Measurements from ENCODE around the gene ARPC1B.
"Not testable (repeated sequence)": the region's sequence is repeated elsewhere in the genome, so short reads cannot be mapped to it uniquely, and the experiment has no call there.

The ARPC1B gene

GRCh38 chr7:99424932-99425730, 50.6 kb downstream of the ARPC1B start:
- Histone ChIP-seq H3K36me3 (peaks cover 57% of the 10 kb centered on the region), H3K9me3 (ENCODE audit: severe bottlenecking) (no peaks in the 10 kb centered on the region), H3K4me3 (ENCODE audit: low read depth, low read length) (no peak overlapping the region), H3K27me3 (ENCODE audit: insufficient read depth, low read depth, severe bottlenecking) (no peaks in the 10 kb centered on the region), H3K27ac (no peak overlapping the region)
- TF ChIP-seq CTCF (IDR thresholded peaks at IDR 0.05; ENCODE audit: low read depth, low read length) = no peak
- no peak for DNase-seq

- no peak for TF ChIP-seq CTCF (IDR thresholded peaks at IDR 0.05; ENCODE audit: low read depth, low read length)
- Histone ChIP-seq H3K4me3 (ENCODE audit: low read depth, low read length) (no peak overlapping the region), H3K36me3 (peaks cover 62% of the 10 kb centered on the region), H3K9me3 (ENCODE audit: severe bottlenecking) (no peaks in the 10 kb centered on the region), H3K27me3 (ENCODE audit: insufficient read depth, low read depth, severe bottlenecking) (no peaks in the 10 kb centered on the region), H3K27ac (no peak overlapping the region)
- DNase-seq = no peak
Measured at GRCh38 chr7:99428972-99429566, 54.5 kb downstream of the ARPC1B start.

GRCh38 chr7:99429756-99430155, 55.2 kb downstream of the ARPC1B start:
- no peaks in the 10 kb centered on the region for H3K9me3 ChIP-seq (ENCODE audit: severe bottlenecking)
- H3K36me3 ChIP-seq = peaks cover 58% of the 10 kb centered on the region
- no peak for DNase-seq
- H3K27ac ChIP-seq = no peak overlapping the region
- H3K27me3 ChIP-seq (ENCODE audit: insufficient read depth, low read depth, severe bottlenecking) = no peaks in the 10 kb centered on the region
- H3K4me3 ChIP-seq (ENCODE audit: low read depth, low read length) = no peak overlapping the region
- no peak for TF ChIP-seq CTCF (IDR thresholded peaks at IDR 0.05; ENCODE audit: low read depth, low read length)

- peaks cover 53% of the 10 kb centered on the region for H3K36me3 ChIP-seq
- DNase-seq; H3K27ac ChIP-seq; H3K4me3 ChIP-seq (ENCODE audit: low read depth, low read length); H3K27me3 ChIP-seq (ENCODE audit: insufficient read depth, low read depth, severe bottlenecking); H3K9me3 ChIP-seq (ENCODE audit: severe bottlenecking): not testable (repeated sequence)
Measured at GRCh38 chr7:99431756-99432540, 57.4 kb downstream of the ARPC1B start.

GRCh38 chr7:99433158-99433557, 58.6 kb downstream of the ARPC1B start:
- H3K4me3 ChIP-seq (ENCODE audit: low read depth, low read length) = no peak overlapping the region
- no peak for TF ChIP-seq CTCF (IDR thresholded peaks at IDR 0.05; ENCODE audit: low read depth, low read length)

GRCh38 chr7:99437946-99438572, 63.5 kb downstream of the ARPC1B start:
- Histone ChIP-seq H3K27me3 (ENCODE audit: insufficient read depth, low read depth, severe bottlenecking) (no peaks in the 10 kb centered on the region), H3K4me3 (ENCODE audit: low read depth, low read length) (peak overlapping the region; percentile 85), H3K36me3 (peaks cover 45% of the 10 kb centered on the region), H3K27ac (peak overlapping the region; percentile 95), H3K9me3 (ENCODE audit: severe bottlenecking) (no peaks in the 10 kb centered on the region)
- no peak for TF ChIP-seq CTCF (IDR thresholded peaks at IDR 0.05; ENCODE audit: low read depth, low read length)
- no peak for DNase-seq

More at GRCh38 chr7:99433158-99433557, 58.6 kb downstream of the ARPC1B start:
- no peak for DNase-seq
- Histone ChIP-seq H3K27me3 (ENCODE audit: insufficient read depth, low read depth, severe bottlenecking) (no peaks in the 10 kb centered on the region), H3K36me3 (peaks cover 53% of the 10 kb centered on the region), H3K27ac (no peak overlapping the region), H3K9me3 (ENCODE audit: severe bottlenecking) (no peaks in the 10 kb centered on the region)
